PC-3 (cell line): ENCODE measurements around the gene MCRIP2. TPM values are rescaled to one million over a fixed set of nuclear protein-coding genes. Genes with fewer than 3 reads are reported as not detected.

ENCODE experiments used
- ATAC-seq: fragments of 200-7000 bp; cut with Tn5 transposase; 2 replicates; pipeline ENCODE4 v1.9.1; 2020; ENCODE audit warnings: mild to moderate bottlenecking, moderate library complexity
- BruUV-seq: library from RNA; stranded (reverse); fragments of 400-500 nt; replicated peaks from 2 replicates; lab custom pipeline; 2021; lab: Mats Ljungman, UMichigan
- CTCF ChIA-PET: fragments of 300-600 bp; sonication (Branson Sonifier 250); formaldehyde crosslinking; loops from one replicate; lab custom pipeline; 2022; ENCODE audit warnings: antibody characterized with exemption; lab: Charles Lee
- POLR2A ChIA-PET: fragments of 300-600 bp; sonication (Branson Sonifier 250); formaldehyde crosslinking; loops from one replicate; lab custom pipeline; 2022; ENCODE audit warnings: antibody characterized with exemption; ENCODE audit not compliant: unreplicated experiment; lab: Charles Lee
- DNase-seq: peaks from one replicate; pipeline ENCODE4 v3.0.0-alpha.2; 2015
- H2AFZ ChIP-seq: fragments of 300-600 bp; sonication (generic); 2 replicates; pipeline ENCODE4 v1.6.0; 2016; ENCODE audit warnings: antibody characterized with exemption, low read length
- H3F3A ChIP-seq: fragments of 300-600 bp; sonication (generic); one replicate; pipeline ENCODE4 v1.6.0; 2017; ENCODE audit warnings: antibody characterized with exemption, low read length, control low read depth, mild to moderate bottlenecking; ENCODE audit not compliant: unreplicated experiment
- H3K27ac ChIP-seq: fragments of 300-600 bp; sonication (generic); 2 replicates; pipeline ENCODE4 v1.5.1; 2016; ENCODE audit warnings: mild to moderate bottlenecking, low read length
- H3K27me3 ChIP-seq: fragments of 300-600 bp; sonication (generic); 2 replicates; pipeline ENCODE4 v1.6.1; 2016; ENCODE audit warnings: low read length, mixed read lengths
- H3K36me3 ChIP-seq: fragments of 300-600 bp; sonication (generic); 2 replicates; pipeline ENCODE4 v1.6.1; 2016; ENCODE audit warnings: low read depth, mixed run types, low read length, mixed read lengths
- H3K4me1 ChIP-seq: fragments of 300-600 bp; sonication (generic); 2 replicates; pipeline ENCODE4 v1.5.1; 2016; ENCODE audit warnings: low read length; ENCODE audit not compliant: insufficient read depth
- H3K4me2 ChIP-seq: fragments of 300-600 bp; sonication (generic); 2 replicates; pipeline ENCODE4 v1.6.0; 2016; ENCODE audit warnings: low read length
- H3K4me3 ChIP-seq: fragments of 300-600 bp; sonication (generic); 2 replicates; pipeline ENCODE4 v1.5.1; 2016; ENCODE audit warnings: mild to moderate bottlenecking, low read length, mixed read lengths
- H3K79me2 ChIP-seq: fragments of 300-600 bp; sonication (generic); 2 replicates; pipeline ENCODE4 v1.6.1; 2017; ENCODE audit warnings: low read length, mixed read lengths
- H3K9ac ChIP-seq: fragments of 300-600 bp; sonication (generic); 2 replicates; pipeline ENCODE4 v1.6.0; 2016; ENCODE audit warnings: mild to moderate bottlenecking, low read length
- H3K9me2 ChIP-seq: fragments of 300-600 bp; sonication (generic); replicated peaks from 2 replicates; pipeline ENCODE4 v1.6.1; 2016; ENCODE audit warnings: mixed run types, low read length, mixed read lengths
- H3K9me3 ChIP-seq: fragments of 300-600 bp; sonication (generic); 2 replicates; pipeline ENCODE4 v1.6.1; 2016; ENCODE audit warnings: low read length, mixed read lengths
- H4K20me1 ChIP-seq: fragments of 300-600 bp; sonication (generic); 2 replicates; pipeline ENCODE4 v1.6.1; 2016; ENCODE audit warnings: low read length, mixed read lengths
- CTCF ChIP-seq: fragments of 300-600 bp; sonication (generic); conservative IDR thresholded peaks from 2 replicates; pipeline ENCODE4 v1.5.1; 2017; ENCODE audit warnings: antibody characterized with exemption, low read depth, mild to moderate bottlenecking, low read length
- EZH2 ChIP-seq: fragments of 300-600 bp; sonication (generic); IDR thresholded peaks from one replicate; pipeline ENCODE4 v1.6.1; 2017; ENCODE audit warnings: antibody characterized with exemption, mild to moderate bottlenecking, low read length; ENCODE audit not compliant: unreplicated experiment
- EZH2phosphoT487 ChIP-seq: fragments of 300-600 bp; sonication (generic); IDR thresholded peaks from 2 replicates; pipeline ENCODE4 v1.6.1; 2018; ENCODE audit warnings: mild to moderate bottlenecking, antibody characterized with exemption, low read length, borderline replicate concordance
- intact Hi-C: fragments of 100-400 bp; cut with micrococcal nuclease; formaldehyde crosslinking; loops from 2 replicates; pipeline ENCODE4 v1.9.0; 2023
- total RNA-seq: library from RNA; depleted of rRNA; stranded (reverse); fragments of >200 nt; gene quantifications from 2 replicates; pipeline ENCODE4 v1.2.3, GENCODE V29; 2014

MCRIP2 gene
- total RNA-seq, 1 experiment from 2014 or later, result 83.5 TPM

- Histone ChIP-seq H3K4me3 (peak overlapping the region; percentile 42; the same call in 1 of the 2 replicates), H3K27me3 (no peaks in the 10 kb centered on the region), H3K36me3 (no peaks in the 10 kb centered on the region), H3K4me2 (peak overlapping the region; percentile 65), H2AFZ (no peak overlapping the region), H4K20me1 (no peaks in the 10 kb centered on the region), H3K4me1 (peaks cover 5% of the 10 kb centered on the region), H3K79me2 (no peaks in the 10 kb centered on the region), H3K27ac (no peak overlapping the region), H3F3A (no peaks in the 10 kb centered on the region), H3K9me3 (no peaks in the 10 kb centered on the region), H3K9ac (0 out of 2 replicates have a peak overlapping the region, but pooled peaks have one; percentile 25), H3K9me2 (no peaks in the 10 kb centered on the region)
- POLR2A ChIA-PET, result no interaction called here
- intact Hi-C loops, result no loop called here
- CTCF ChIA-PET, result interaction anchor here (0.6 kb wide), 1 partner anchor 70 kb away, joined by 3 read pairs; no protein-coding TSS in a partner anchor
- ATAC-seq (peak; percentile 90), DNase-seq (peak; percentile 79)
- no TSS peak for BruUV-seq
- TF ChIP-seq EZH2, result no peak
- TF ChIP-seq CTCF, result peak; percentile 36
- no peak for TF ChIP-seq EZH2phosphoT487
These were observed 19.0 kb downstream of the MCRIP2 start for GRCh38 chr16:660459-661183.

- Histone ChIP-seq H3K9me3 (no peaks in the 10 kb centered on the region), H3K27me3 (no peaks in the 10 kb centered on the region), H3K79me2 (no peaks in the 10 kb centered on the region), H3F3A (no peaks in the 10 kb centered on the region), H3K27ac (no peak overlapping the region), H3K4me2 (peak overlapping the region; percentile 65), H3K4me3 (peak overlapping the region; percentile 42; the same call in 1 of the 2 replicates), H4K20me1 (no peaks in the 10 kb centered on the region), H2AFZ (no peak overlapping the region), H3K9ac (peak overlapping the region; percentile 25; the same call in 1 of the 2 replicates), H3K9me2 (no peaks in the 10 kb centered on the region), H3K4me1 (peaks cover 5% of the 10 kb centered on the region), H3K36me3 (no peaks in the 10 kb centered on the region)
- no peak for TF ChIP-seq EZH2phosphoT487
- no peak for TF ChIP-seq EZH2
- no peak for TF ChIP-seq CTCF
- ATAC-seq (peak; percentile 7; the same call in 1 of the 2 replicates), DNase-seq (no peak)
- TSS peak; percentile 21 for BruUV-seq
- intact Hi-C loops, result no loop called here
- POLR2A ChIA-PET, result no interaction called here
- CTCF ChIA-PET, result interaction anchor here (0.6 kb wide), 1 partner anchor 71 kb away, joined by 3 read pairs; no protein-coding TSS in a partner anchor
These were observed 19.7 kb downstream of the MCRIP2 start for GRCh38 chr16:661184-661821.
